GM19455 (cell line): ENCODE measurements around the gene TNS3.

Experiments used
- ATAC-seq: cut with Tn5 transposase; IDR thresholded peaks from one replicate; pipeline ENCODE4 v1.9.1; 2021; ENCODE audit not compliant: unreplicated experiment

TNS3 gene

DNA sequence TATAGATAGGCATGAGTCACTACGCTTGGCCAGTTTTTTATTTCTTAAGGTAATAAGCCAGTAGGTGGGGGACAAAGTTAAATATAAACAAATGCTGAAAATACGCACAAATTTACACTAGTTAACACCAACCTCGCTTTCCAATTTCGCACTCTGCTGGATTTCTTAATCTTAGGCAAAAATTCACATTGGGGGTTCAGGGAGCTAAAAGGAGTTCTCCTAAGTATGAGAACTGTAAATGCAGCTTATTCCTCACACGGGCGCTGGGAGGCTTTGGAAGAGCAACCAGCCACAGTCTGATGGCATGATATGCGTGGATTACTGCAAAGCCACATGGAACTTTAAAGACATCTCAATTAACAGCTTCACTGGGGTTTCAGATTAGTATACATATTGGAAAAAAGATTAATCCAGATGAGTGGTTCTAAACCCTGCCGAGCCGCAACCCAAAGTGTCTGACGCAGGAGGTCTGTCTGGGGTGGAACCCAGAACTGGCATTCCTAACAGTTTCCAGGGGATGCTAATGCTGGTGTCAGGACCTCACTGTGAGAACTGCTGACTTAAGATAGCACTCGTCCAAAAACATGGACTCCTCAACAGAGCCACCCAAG lies 16.2 kb downstream of the TNS3 start:
- no peak for ATAC-seq

DNA sequence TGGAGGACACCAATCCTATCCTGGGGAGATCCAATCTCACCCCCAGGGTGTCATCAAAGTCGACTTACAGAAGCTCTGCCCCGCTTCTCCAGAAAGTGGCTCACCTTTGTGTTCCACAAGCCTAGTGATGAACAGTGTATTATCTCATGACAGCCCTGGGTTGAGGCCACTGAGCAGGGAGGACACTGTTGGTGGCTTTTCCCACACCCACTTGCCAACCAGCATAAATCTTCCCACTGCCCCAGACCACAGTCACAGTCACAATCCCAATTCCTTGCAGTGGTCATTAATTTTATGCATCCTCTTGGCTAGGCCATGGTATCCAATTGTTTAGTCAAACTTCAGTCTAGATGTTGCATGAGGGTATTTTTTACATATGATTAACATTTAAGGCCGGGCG lies 18.4 kb downstream of the TNS3 start:
- ATAC-seq, result no peak

DNA sequence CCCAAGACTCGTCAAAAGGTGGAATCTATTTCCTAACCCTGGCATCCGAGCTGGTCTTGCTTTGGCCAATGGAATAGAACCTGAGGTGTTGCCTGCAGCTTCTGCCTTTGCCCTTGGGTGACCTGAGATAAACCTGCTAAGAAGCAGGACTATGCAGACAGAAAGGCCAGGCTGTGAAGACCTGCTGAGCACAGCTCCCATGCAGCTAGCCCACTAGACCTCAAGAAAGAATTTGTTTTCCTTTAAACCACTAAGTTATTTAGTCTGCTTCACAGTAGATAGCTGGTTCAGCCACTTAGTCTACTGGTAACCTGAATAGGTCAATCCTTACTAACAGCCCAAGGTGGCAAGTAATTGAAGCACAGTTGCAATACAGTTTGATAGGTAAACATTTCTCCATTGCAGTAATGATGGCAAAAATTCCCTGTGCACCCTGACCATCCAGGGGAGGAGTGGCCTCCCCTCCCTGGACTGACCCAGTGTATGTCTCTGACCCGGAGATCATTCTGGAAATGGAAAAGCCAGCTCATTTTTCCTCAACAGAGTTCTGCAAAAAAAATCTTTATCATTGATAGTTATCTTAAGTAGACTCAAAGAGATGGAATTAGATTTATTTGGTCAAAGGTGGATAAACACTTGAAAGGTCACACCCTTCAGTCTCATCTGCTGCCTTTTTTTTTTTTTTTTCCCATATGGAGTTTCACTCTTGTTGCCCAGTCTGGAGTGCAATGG lies 20.0 kb downstream of the TNS3 start:
- ATAC-seq, result no peak

DNA sequence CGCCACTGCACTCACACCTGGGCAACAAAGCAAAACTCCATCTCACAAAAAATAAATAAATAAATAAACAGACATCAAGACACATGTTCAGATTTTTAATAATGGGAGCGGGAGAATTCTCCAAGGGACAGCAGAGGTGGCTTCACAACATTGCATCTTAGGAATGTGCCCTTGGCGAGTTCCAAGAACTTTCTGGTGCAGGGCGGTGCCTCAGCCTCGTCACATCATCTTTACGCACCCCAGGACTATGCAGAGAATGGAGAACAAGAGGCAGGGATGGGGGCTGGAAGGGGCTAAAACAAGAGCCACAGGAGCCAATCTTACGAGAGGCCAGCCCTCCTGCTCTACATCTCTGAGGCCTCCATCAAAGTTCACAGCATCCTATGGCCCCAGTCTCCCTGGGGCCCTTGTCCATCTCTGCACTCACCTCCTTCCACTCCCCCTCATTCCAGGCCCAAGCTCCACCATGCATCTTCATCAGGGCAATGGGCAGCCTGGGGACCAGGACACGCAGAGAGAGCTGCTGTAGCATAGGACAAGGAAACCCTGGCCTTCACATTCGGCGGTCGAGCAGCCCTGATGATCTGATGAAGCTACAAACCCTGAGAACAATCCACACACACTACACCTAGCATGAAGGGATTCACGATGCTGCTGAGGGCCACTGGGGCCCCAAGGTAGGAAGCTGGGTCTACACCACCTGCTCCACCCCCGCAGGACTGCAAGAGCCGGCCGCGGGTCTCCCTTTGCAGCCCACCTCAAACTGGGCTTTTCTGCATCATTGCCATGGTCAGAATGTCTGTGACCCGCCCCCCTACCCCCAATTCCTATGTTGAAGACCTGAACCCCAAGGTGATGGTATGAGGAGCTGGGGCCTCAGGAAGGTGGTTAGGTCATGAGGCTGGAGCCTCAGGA lies 22.3 kb downstream of the TNS3 start:
- ATAC-seq, result no peak

DNA sequence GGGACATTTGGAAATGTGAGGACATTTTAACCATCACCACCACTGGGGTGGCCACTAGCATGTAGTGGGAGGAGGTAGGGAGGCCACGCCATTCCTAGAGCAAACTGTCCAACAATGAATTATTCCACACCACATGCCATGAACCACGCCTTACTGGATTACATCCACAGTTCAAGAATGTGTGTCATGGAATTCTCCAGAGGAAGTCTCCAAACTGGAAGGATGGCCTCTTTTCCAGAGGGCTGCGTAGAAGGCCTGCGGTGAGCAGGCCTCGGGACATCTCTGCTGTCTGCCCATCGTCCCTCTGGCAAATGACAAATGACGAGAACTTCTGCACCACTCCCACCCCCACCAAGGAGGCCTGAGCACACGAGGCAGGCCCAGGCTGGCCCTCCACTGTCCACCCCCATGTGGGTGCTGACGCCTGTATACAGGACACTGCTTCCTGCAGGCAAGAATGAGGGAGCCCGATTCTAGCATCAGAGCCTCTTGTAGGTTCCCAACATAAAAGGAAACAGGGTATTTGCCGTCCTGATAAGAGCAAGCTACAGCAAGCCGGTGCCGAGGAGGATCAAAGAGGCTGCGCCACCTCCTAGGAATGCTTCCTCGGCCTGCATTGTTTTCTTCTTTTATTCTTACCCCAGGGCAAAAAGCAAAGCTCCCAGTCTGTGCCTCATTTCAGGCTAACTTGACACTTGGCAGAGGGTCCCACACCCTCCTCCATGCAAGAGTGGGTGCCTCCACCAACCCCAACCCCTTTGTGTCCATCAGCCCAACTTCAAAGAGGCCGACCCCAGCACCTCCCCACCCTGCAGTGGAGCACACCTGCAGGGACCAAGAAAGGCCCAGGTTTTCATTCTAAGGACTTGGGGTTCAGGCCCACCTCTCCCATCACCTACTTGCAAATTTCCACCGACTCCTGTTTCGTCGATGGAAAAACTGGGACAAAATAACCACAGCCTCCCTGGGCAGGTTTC lies 23.9 kb downstream of the TNS3 start:
- no peak for ATAC-seq

DNA sequence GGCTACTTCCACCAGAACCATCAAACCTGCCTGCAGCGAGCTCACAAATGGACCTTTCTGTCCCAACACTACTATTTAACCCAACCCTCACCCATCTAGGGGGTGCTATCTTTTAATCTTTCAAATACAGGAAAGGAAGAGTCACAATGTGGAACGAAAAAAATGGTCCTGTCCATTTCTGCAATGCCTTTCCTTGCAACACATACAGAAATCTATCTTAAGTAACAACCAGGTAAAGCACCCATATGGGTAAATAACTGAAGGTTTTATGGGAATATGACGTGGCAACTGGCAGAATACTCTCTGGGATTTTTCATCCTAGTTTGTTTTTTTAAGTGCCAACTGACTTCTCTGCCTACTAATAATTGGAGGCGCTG lies 24.6 kb downstream of the TNS3 start:
- ATAC-seq, result no peak

DNA sequence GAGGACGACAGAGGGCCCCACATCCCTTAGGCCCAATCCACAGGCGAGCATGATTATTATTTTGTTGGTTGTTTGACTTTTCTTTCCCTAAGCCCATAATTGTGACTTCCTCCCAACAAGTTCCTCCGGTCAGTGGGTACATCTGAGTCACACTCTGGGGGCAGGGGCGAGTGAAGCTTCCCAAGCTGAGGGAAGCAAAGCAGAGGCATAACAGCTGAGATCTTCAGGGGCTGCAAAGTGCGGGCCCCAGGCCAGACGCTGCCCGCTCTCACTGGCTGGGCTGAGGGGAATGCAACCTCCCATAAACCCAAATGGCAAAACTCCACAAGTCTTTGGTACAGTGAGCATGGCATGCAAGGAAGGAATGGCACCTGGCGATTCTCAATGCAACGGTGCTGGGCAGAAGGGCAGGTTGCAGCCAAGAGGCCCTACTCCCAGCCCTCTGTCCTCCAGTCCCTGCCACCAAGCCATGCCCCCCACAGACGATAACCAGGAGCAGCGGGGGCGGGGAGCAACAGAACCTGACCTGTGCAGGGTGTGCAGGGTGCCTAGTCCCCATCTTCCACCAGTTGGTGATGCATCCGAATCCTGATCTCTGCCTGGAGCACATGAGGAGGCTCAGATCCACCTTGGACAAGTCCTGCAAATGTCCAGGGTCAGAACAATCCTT lies 25.3 kb downstream of the TNS3 start:
- ATAC-seq, result no peak

DNA sequence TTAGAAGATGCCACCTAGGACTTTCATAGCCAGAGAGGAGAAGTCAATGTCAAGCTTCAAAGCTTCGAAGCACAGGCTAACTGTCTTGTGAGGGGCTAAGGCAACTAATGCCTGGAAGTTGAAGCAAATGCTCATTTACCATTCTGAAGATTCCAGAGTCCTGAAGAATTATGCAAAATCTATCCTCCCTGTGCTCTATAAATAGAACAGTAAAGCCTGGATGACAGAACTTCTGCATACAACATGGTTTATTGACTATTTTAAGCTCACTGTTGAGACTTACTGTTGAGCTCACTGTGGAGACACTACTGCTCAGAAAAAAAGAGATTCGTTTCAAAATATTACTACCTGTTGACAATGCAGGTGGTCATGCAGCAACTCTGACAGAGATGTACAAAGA lies 28.6 kb downstream of the TNS3 start:
- ATAC-seq, result no peak

DNA sequence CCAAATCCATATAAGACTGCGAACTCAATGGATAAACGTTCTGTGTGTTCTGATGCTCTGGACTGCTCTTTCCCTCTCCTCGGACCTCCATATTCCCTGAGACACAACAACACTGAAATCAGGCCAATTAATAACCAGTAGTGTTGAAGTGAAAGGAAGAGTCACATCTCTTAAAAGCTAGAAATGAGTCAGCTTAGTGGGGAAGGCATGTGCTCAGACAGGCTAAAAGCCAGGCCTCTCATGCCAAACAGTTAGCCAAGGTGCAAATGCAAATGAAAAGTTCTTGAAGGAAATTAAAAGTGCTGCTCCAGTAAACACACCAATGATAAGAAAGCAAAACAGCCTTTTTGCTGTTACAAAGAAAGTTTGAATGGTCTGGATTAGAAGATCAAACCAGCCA lies 29.3 kb downstream of the TNS3 start:
- ATAC-seq, result peak; percentile 98

DNA sequence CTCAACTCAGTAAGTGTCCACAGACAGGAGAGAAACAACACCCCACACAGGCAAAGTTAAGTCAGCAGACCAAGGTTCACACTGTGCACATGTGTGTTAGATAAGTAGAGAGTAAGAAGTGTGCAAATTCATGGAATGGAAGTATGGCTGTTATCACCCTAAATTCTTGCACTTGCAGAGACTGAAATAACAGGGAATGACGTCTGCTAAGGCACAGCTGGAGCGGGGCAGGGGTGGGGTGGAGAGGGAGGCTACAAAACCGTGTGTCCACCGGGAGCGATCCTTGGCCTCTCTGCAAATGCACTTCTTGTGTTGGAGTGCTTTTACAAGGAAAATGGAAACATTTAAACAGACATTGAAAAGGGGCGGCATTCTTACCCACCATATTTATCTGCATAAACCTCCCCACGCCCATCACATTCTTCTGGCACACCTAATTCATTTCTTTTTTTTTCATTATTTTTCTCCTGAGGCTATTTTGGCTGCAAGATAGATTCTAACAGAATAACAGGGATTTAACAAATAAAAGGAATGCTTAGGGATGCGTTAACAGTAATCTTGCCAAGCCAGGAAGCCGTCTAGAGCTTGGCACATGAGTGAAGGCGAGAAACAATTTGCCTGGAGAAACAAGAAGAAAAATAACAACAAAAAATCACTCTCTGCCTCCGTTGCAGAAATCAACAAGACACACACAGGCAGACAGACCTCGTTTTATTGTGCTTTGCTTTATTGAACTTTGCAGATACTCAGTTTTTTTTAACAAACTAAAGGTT lies 30.1 kb downstream of the TNS3 start:
- no peak for ATAC-seq

DNA sequence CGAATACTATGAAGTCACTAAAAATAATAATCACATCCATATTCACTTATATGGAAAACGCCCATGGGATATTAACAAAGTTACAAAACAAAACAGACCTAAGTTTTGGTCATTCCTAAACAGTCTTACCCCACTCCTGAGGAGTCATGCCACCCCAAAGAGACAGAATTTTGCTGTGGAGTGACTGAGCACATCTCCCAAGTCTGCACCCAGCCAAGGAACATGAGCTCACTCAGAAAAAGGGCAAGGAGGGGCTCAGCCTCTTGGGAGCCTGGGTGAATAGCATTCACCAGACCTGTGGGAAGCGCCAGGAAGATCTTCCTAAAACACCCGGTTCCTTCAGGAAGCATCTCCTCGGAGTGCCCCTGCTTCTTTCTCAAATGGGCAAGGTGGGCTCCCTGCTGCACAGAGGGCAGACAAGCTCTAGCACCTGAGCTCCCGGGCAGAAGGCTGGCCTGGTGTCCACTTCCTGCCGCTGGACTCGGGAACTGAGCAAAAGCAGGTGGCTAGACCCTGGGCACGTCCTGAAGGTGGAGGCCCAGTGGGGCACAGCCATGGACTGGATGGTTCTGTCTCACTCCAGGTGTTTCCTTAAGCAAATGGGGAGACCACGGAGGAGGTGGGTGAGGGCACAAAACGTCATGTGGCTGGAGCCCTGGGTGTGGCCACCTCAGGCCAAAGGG lies 31.0 kb downstream of the TNS3 start:
- ATAC-seq, result no peak

DNA sequence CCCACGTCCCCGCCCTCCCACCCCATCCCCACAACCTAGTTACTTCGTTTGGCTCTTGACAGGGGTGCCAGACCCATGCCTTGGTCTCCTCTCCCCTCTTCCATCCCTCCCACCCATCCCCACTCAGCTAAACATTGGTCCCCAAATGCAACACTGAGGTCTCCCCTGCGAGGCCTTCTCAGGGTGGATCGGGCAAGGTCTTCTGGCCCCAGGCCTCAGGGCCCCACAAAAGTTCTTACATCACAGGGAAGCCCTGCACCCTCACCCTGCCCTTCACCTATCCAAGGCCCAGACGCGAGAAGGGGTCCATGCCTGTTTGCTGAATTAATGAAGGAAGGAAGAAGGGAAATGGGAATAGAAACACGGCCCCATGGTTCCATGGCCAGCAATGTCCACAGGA lies 32.0 kb downstream of the TNS3 start:
- no peak for ATAC-seq

DNA sequence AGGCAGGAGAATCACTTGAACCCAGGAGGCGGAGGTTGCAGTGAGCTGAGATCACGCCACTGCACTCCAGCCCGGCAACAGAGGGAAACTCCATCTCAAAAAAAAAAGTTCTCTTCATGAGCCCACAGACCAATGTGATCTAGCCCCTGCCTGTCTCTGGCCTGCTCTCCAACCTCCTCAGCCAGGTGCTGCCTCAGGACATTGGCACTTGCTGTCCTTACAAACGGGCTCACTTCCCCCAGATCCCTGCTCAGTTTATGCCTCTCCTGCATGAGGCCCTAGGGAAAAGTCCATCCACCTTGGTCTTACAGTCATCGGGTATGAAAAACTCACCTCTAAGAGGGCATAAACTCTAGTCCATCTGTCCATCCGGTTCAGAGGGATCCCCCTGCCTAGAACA lies 32.5 kb downstream of the TNS3 start:
- ATAC-seq, result no peak

DNA sequence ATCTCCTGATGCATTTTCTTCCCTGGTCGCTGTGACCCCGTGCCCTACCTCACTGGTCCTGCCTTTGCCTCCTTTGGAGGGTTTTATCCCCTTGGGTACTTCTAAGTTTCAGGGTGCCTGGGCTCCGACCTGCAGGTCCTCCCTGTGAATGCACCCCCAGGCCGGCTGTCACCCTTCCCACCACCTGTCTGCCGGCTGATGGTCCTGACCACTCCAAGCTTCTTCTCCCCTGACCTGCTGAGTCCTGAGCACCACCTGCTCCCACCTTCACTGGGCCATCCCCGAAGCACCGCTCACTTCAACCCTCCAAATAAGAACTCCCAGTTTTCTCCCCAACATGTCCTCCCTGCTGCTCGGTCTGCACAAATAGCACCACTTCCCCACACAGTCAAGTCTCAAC lies 33.4 kb downstream of the TNS3 start:
- ATAC-seq, result no peak

DNA sequence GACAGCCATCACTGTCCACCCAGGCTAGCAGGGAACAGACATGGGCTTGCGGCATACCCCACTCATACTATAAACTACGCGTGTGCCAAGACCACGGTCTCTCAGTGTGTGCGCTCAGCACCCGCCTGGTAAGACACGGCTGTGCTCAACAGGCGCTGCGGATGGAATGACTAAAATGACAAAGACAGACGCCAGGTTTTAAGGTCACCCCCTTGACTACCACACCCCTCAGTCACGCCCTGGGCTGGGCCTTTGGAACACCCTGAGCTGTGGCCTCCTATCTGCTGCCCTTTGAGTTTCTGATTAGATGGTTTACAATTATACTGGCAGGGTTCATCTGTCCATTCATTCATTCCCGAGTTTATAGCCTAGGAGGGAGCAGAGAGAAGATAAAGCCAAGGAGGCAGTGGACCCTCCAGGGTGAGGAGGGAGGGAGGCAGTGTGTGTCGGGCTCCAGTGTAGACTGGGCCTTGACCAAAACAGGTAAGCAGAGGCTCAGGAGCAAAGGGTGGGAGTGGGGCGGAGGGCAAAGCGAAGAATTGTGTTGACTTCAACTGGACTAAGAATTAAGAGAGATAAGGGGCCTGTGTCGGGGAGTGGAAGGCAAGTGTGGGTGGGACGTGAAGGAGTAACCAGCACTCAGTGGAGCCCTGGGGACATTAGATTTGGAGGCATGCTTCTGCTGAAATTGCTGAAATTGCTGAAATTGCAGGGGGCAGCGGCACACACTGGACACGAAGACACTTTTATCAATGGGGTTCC lies 35.0 kb downstream of the TNS3 start:
- ATAC-seq, result no peak

DNA sequence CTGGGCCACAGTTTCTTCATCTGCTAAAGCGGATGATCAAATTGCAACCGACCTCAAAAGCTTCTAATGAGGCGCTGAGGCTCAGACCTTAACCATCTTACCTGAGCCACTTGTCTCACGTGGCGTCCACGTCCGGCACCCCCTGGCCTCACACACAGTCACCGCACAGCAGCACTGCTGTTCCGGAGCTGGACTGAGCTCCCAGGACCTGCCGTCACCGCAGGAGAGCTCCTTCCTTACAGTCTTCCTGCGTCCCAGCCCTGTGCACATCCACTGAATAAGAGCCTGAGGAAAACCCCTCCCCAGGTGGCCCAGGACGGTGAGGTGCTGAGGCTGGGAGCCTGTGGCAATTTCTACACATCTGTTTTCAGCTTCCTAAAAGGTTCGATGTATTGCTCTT lies 35.7 kb downstream of the TNS3 start:
- no peak for ATAC-seq

DNA sequence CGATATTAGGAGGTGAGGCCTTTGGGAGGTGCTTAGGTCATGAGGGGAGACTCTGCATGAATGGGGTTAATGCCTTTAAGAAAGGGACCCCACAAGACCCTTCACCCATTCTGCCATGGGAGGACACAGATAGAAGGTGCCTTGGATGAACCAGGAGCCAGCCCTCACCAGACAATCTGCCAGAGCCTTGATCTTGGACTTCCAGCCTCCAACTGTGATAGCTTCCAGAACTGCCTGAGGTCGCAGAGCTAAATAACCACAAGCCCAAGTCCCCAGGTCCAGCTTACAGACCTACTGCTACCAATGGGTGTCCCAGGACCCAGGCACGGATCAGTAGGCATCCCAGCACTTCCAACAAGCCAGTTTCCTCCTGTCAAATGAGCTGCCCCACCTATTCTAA lies 37.5 kb downstream of the TNS3 start:
- no peak for ATAC-seq

DNA sequence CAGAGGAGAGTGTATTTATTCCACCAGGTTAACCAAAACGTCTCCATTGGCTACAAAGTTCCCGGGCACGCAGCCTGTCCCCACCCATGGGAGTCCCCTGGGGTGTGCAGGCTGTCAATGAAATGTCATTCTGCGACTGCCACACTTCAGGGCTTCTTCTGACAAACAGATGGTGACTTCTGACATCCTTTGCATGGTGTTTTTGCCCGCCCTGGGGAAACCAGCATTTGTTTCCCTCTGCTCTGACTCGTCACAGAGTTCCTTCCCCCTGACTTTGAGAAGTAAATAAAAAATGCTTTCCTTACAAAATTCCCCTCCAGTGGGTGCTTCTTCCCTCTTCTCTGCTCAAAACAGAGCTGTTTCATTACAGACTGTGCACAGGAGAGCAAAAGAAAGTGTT lies 38.2 kb downstream of the TNS3 start:
- no peak for ATAC-seq
